Stimulated activated CD4-positive, alpha-beta T cell treated with anti-CD3 and anti-CD28 coated beads, Interleukin-12 subunit alpha, Interleukin-12 subunit beta, amount 100 ng/mL, for 24 hours (primary cell): ENCODE results near the gene KIF26B.
"Not testable (repeated sequence)": the region's sequence is repeated elsewhere in the genome, so short reads cannot be mapped to it uniquely, and the experiment has no call there.

ENCODE experiments used
- DNase-seq, 2 experiments: peaks; one replicate each; pipeline ENCODE4 v3.0.0-alpha.2; 2020; ENCODE audit warnings: low read depth in 2 of 2

Gene KIF26B

DNA sequence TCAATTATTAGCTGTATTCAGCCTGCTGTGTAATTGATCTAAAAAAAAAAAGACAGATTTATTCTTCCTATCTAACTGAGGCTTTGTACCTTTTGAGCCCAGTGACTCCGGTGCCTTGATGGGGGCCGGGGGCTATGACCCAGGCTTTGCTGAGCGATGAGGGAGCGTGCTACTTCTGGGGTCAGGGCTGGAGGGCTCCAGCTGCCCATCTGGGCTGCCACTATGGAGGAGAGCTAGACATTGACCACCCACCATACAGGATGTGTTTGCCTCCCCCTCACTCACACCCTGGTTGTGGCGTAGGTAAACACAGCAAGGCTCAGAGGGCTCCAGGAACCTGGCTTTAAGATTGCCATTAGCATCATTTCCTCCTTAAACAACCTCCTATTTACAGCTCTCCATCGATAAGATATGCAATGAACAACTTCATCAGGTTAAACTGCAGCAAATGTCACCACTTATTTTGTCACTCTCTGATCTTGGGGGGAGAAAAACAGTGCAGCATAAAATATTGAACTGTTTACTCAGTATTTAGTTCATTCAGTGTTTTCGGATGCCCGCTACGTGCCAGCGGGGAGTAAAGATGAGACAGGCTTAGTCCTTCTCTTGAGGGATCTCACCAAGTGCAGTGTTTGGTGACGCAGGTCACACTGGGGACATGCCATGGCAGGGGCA lies 231.6 kb downstream of the KIF26B start:
- DNase-seq: no peak

DNA sequence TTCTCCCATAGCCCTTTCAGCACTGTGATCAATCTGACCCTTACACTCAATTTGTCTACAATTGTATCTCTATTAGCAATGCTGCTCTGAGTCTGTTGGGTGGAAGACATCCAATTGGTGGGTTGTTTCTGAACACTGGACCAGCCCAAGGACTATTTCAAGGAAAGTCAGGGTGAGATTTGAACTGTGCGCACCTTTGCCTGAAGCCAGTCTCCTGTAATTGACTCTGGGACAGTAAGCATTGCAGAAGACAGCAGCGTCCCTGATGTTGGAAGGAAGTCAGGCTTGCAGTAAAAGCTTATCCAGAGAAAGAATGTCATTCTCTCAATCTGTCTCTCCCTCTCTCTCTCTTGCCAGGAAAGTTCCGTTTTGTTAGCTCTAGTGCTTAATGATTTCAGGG lies 233.9 kb downstream of the KIF26B start:
- no peak for DNase-seq

DNA sequence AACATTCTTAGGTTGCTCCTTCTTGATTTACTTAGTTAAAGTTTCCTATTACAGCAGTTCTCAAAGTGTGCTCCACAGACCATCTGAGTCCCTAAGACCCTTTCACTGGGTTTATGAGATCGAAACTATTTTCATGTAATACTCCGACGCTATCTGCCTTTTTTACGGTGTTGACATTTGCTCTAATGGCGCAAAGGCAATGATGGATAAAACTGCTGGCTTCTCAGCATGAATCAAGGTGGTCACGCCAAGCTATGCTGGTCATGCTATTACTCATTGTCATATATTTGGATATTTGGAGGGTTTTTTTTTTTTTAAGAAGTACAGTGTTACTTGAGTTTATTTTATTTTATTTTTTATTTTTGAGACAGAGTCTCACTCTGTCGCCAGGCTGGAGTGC lies 235.1 kb downstream of the KIF26B start:
- no peak for DNase-seq

DNA sequence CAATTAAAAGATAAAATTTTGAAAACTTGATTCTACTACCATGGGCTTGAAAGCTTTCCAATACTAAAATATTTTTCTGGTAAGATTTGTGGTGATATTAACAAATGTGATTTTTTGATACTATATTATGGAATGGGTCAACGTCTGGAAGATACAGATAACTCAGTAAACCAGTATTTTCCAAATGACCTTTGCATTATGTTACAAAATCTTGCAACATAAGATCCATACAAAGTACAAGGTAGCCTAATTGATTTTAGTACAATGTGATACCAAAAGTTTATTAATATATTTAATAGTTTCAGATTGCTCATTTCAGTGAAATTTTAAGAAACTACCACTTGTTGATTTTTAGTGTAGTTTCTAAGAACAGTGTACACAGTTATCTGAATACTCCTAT lies 236.2 kb downstream of the KIF26B start:
- no peak for DNase-seq

DNA sequence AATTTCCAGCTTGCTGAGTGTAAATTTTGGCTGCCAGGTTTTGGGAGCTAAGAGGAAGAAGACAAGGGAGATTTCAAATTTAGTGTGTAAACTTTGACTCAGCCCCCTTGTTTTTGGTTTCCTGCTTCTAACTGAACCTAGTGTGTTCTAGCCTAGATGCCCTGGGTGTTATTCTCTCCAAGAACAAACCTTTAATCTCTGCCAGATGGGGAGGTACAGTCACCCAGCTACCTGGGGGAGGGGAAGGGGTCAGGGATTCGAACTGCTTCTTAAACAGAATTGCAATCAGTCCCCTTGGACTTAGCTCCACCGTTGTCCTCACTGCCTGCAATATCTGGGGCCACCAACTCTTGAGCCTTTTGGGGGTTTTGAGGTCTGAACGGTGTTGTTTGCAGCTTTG lies 238.9 kb downstream of the KIF26B start:
- no peak for DNase-seq

DNA sequence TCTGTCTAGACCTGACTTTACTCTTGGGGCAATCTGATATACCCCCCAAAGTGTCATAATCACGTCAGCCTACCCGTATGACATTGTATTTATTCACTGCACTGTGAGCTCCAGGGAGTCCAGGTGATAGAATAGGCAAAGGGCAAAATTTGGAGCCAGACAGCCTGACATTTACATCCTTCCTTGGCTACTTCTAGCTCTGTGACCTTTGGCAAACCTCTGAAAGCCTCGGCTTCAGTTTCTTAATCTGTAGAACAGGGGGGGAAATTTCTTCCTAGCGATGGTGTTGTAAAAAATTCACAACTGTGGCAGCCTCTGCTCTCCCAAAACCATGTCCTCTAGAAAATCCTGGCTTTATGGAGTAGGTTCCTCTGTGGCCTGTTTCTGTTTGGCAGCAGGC lies 240.9 kb downstream of the KIF26B start:
- no peak for DNase-seq

DNA sequence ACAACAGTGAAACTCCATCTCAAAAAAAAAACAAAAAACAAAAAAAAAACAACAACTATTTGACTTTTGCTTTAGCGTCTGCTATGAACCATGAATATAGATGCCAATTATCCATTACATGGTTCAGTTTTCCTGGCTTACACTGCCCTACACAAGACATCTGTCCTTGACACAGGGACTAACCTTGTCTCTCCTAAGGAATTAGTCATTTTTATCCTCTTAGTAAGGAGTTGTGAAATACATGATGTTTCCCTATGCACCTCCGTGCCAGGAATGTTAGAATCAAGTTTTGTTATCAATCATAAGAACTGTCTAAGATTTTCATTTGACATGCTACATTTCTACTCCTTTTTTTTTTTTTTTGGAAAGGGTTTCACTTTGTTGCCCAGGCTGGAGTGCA lies 241.8 kb downstream of the KIF26B start:
- DNase-seq: no peak

DNA sequence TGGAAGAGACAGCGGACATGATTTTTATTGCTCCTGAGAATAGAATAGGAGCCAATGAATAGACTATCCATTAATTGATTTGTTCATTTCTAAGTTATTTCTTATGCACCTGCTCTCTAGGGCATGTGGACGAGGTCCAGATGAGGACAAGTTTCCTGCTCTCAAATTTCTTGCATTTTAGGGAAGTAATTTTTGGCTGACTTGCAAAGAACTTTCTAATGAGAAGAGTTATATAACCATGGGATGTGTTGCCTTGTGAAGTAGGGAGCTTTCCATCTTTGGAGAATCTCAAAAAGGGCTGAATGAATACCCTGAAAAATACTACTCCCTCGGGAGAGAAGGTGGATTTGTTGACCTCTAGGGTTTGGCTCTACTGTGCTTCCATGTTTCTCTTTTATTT lies 243.0 kb downstream of the KIF26B start:
- no peak for DNase-seq

DNA sequence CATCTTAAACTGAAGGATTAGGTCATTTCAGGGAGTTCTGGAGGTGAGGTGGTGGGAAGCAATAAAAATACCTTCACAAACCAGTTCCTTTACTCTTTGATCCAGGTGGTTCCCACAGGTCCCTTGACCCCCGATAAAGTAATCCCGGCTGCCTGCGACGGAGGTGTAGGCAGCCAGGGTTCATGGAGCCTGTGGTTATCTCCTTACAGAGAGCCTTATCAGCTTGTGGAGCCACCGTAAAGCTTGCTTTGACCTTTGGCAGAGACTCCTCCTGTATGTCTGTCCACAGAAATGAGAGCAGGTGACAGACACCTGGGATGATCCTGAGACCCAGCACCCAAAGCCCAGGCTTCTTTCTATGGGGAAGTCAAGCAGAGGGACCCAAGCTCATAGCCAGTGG lies 243.4 kb downstream of the KIF26B start:
- no peak for DNase-seq

DNA sequence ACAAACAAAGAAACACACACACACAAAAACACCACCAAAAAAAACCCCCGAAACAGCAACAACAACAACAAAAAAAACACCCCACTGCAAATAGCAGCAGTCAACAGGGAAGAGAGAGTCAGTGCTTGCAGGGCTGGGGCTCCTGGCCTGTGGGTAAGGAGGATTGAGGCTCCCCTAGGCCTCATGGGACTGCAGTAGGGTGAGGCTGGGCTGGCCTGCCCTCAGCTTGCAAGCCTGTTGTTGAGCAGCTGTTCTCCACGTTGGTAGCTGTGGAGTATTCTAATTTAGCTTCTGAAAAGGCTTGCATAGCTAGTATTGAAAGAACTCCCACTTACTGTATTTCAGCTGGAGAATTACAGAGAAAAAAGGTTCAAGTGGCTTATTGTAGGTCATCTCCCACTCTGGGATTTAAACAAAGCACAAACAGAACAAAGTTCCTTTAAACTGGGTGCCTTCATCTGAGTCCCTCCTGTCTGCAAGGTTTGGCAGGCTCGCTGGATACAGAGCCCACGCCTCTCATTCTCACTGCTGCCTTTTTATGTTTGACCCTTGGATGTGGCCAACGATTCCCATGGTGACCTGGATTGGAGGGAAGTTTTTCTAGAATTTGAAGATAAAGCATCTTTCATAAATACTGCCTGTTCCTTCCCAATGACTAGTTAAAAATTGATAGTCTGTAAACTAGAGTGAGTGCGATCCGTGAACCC lies 247.2 kb downstream of the KIF26B start:
- no peak for DNase-seq

DNA sequence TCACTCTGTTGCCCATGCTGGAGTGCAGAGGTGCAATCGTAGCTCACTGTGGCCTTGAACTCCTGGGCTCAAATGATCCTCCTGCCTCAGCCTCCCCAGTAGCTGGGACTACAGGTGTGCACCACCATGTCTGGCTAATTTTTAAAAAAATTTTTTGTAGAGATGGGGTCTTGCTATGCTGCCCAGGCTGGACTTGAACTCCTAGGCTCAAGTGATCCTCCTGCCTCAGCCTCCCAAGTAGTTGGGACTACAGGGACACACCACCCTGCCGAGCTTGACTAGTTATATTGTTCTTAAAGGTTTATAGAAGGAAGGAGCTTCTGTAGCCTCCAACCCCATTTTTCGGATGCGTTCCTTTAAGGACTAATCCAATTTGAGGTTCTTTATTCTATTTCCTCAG lies 248.2 kb downstream of the KIF26B start:
- DNase-seq: not testable (repeated sequence)

DNA sequence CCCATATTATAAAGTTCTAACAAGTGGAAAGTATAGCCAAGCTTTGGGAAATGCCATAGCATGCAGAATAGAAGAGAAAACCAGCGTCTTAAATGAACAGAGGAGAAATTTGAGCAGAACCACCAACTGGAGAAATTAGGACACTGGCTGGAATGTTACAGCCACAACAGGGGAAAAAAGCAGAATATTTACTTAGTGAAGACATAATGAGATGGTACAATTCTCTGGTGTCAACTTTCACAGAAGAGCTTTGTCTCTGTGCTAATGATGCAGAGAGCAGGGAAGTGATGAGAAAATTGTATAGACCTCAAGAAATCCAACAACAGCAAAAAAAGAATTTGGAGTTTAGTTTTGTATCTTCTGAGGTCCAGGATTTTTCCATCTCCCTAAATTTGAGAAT lies 249.7 kb downstream of the KIF26B start:
- no peak for DNase-seq

DNA sequence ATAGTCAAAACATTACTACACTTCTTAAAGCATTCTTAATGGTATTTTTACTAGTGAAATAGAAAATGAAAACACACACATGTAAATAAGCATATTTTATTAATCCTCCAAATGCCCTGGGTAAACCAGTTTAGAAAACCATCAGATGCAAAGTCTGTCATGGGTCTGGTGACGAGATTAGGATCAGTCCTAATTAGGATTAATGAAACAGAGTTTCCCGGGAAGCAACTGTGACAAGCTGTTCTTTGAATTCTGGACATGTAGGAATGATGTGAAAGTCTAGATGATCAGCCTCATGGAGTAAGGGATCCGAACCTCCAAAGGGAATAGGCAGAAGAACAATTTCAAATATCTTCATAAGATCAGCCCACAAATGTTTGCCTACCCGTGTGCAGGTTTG lies 250.2 kb downstream of the KIF26B start:
- DNase-seq: no peak

DNA sequence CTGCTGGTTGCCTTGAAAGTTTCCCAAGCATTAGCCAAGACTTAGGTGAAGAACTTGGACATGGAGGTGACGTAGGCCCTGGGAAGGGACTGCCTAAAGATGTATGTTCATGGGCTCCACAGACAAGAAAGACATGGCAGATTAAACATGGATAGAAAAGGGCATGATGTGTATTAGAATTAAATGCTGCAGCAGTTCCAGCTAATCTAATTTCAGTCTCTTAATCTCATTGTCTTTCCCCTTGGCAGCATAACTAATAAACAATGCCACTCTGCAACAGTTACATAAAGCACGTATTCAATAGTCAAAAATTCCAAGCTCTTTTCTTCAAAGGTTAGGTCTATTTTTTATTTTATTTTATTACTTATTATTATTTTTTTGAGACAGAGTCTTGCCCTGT lies 251.6 kb downstream of the KIF26B start:
- no peak for DNase-seq

DNA sequence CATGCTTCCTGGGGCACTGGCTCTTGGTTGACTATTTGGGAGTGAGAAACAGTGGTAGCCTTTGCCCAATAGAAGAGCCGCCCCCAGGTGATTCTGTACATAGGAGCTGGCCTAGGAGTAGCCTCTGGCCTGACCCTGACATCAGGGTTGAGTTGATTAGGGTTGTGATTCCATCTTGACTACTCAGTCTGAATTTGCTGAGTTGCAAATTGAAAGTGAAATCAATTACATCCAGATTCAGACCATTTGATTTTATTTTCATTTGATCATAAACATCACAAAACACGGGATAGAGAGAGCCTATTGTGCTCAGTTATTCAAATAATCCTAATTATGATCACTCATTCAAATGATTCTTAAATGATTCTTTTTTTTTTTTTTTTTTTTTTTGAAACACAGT lies 253.2 kb downstream of the KIF26B start:
- DNase-seq: no peak

DNA sequence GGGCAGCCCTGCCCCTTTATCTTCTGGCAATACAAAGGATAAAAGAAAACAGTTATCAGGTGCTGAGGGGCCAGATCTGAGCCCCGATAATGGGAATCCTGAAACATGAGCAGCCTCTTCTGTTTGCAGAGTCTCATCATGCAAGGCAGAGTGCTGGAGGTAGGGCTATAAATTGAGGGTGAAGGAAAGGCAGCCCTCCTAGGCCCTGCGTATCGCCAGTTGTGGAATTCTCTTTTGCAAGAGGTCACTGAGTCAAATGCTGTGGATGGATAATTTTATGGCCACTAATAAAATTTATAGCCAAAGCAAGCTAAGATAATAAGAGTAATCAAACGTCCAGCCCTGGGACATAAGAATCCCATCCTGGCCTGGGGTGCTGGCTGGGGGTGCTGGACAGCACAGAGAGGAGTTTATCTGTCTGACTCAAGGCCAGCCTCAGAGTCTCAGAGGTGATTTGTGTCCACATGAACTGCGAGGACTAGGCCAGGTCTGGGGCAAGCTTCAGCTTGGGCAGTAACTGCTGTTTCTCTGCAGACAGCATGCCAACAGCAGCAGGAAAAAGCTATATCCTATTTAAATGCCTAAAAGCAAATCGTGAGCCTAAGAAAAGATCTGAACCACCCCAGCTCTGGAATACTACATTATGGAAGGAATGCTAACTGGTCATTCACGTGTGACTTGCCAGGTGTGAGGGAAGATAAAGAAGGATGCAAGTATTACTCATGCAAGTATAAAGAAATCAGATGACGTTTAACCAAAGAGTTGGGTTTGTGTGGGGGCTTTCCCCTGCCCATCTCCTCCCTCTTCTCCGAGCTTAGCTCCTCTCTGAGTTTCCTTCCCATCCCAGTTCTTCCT lies 254.8 kb downstream of the KIF26B start:
- DNase-seq: no peak

DNA sequence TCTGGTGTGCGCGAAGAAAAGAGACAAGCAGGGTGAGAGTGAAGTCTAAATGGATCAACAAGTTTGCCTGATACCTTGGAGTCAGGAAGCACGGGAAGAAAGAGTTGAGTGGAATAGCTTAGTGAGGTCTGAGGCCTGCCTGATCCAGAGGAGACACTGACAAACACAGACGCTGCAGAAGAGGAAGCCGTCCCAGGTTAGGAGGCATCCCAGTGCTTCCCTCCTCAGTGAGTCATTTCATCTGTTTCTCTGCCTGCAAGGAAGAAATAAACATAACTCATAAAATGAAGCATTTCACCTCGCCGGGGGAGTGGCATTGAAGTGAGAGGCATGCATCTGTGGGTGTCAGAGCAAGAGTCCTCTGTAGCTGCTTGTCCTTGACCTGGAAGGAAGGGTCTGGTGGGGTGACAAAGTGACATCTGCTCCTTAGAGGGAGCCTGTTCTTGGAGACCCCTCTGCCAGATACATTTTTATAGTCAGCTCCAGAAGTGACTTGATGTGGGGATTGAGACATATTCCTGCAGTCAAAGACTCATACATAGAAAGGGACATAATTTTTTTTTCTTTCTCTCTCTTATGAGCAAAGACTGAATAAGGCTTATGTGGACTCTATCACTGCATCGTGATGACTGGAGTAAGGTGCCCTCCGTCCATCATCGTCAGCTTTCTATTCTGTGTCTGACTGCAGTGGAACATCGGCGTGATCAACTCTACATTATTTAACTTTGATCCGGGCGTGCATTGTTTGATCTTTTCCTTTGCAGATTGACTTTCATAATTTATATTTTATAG lies 256.7 kb downstream of the KIF26B start:
- DNase-seq: no peak

DNA sequence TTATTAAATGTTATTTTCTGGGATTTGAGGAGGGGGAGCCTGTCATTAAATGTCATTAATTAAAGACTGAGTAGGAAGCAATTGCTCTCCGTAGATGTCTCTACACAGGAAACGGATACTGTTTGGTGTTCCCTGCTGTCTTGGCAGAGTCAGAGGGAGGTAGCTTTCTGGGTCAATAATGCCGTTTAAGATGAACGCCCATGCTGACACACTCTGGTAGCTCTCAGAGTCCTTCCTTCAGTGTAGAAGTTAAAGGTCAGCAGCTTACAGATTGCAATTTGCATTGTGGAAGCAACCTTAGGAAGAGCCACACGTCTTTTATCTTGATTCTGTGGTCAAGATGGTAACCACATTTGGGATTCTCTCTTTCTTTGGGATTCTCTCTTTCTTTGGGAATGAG lies 257.5 kb downstream of the KIF26B start:
- no peak for DNase-seq

DNA sequence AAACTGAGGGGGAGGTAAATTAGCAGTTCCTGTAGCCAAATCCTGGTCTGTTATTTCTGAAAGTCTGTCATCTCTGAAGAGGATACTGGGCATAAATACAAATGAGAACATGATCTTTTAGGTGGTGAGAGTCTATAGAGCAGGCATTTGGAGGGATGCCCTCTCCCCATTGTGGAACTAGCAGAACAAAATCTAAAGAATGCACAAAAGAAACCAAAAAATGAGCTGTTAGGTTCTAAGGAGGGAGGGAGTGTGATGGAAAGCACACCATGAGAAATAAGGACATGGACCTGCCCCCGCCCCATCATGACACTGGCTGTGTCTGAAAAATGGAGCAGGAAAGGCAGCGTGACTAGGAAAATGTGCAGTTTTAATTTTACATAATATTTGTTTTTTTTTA lies 262.0 kb downstream of the KIF26B start:
- no peak for DNase-seq

DNA sequence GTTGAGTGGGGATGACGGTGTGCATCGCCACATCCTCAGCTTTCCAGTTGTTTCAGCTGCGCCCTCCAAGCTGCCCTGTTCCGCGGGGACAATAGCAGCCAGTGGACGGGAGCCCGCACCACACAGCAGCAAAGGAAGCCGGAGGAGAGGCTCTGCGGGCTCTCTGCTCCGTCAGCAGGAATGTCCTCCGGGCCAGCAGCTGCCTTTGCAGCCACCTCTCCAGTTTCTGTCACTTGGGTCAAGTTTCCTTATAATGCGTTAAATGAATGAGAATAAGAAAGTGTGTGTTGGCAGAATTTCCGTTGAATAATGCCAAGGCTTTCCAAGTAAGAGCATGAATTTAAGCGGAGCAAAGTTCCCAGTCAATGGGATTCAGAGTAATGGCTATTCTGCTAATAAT lies 263.3 kb downstream of the KIF26B start:
- DNase-seq: no peak

DNA sequence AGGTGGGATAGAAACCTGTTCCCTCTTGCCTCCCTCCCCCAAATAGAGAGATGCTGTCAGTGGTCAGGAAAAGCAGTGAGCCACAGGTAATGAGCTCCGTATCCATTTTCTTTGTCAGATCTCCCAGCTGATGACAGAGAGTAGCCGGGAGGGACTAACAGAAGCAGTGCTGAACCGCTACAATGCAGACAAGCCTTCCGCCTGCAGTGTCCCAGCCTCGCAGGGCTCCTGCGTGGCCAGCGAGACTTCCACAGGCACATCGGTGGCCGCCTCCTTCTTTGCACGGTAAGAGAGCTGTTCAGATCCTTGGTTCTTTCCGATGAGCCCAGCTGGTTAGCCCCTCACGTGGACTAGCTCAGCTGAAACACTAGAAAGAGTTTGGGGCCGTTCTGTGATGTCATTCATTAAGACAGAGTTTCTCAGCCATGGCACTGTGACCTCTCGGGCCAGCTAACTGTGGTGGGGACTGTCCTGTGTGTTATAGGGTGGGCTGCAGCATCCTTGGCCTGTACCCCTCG lies 264.7 kb downstream of the KIF26B start:
- no peak for DNase-seq

DNA sequence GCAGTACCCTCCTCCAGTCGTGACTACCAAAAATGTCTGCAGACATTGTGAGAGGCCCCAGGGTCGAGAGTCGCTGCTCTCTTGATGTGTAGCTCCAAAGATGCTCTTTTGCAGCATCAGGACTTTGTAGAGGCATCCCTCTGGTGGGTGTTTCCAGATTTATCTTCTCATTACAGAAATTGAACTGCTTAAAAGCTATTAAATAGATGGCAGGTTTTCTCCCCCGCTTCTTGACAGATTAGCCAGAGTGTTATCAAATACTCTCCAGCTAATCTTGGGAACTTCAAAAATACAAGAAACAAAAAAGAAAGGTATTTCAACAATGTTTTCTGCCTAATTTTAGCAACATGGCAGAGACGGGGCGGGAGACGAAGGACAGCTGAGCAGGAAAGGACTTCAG lies 265.2 kb downstream of the KIF26B start:
- DNase-seq: no peak
